Measurements from ENCODE around the gene DCXR. TPM values are rescaled to one million over a fixed set of nuclear protein-coding genes. Genes with fewer than 3 reads are reported as not detected.

DCXR gene
- total and polyA plus RNA-seq, 5 donors from 2014 or later = 96.9 to 150 (median 129) TPM

- DNase-seq = peak; percentile 34 to 63 (median 38)
- Mint-ChIP-seq H3K27ac (no peak overlapping the region), H3K9me3 (no peaks in the 10 kb centered on the region), H3K4me1 (peaks cover 0 to 31% (median 8%) of the 10 kb centered on the region in 4 donors), H3K4me3 (peak overlapping the region in 2 of 4 donors; percentile 51 to 92), H3K27me3 (no peaks in the 10 kb centered on the region), H3K36me3 (no peaks in the 10 kb centered on the region)
- Histone ChIP-seq H3K27ac (ENCODE audit: insufficient read depth, low read length, poor library complexity, severe bottlenecking) (no peak overlapping the region), H3K27me3 (ENCODE audit: control insufficient read depth, insufficient read depth, low read length) (no peaks in the 10 kb centered on the region), H3K9me3 (ENCODE audit: control insufficient read depth in 2 of 2, low read length in 2 of 2) (no peaks in the 10 kb centered on the region), H3K4me3 (ENCODE audit: low read depth, low read length) (no peak overlapping the region), H3K36me3 (ENCODE audit: control insufficient read depth, insufficient read depth, low read length) (no peaks in the 10 kb centered on the region), H3K4me1 (ENCODE audit: control insufficient read depth, insufficient read depth, low read length, poor library complexity, severe bottlenecking) (peaks cover 31% of the 10 kb centered on the region)
- ATAC-seq (ENCODE audit: low read depth in 2 of 2) = no peak
These were observed 17.6 kb downstream of the DCXR start for GRCh38 chr17:82019690-82020571.

GRCh38 chr17:82018989-82019689 lies 18.4 kb downstream of the DCXR start:
- H3K27ac Mint-ChIP-seq = no peak overlapping the region
- no peaks in the 10 kb centered on the region for H3K9me3 ChIP-seq (ENCODE audit: control insufficient read depth in 2 of 2, low read length in 2 of 2)
- ATAC-seq (ENCODE audit: low read depth in 2 of 2) (no peak), DNase-seq (no peak)
- H3K9me3 Mint-ChIP-seq = no peaks in the 10 kb centered on the region
- H3K27ac ChIP-seq (ENCODE audit: insufficient read depth, low read length, poor library complexity, severe bottlenecking) = no peak overlapping the region
- no peaks in the 10 kb centered on the region for H3K27me3 Mint-ChIP-seq
- H3K27me3 ChIP-seq (ENCODE audit: control insufficient read depth, insufficient read depth, low read length) = no peaks in the 10 kb centered on the region
- H3K4me1 ChIP-seq (ENCODE audit: control insufficient read depth, insufficient read depth, low read length, poor library complexity, severe bottlenecking) = peaks cover 25% of the 10 kb centered on the region
- no peaks in the 10 kb centered on the region for H3K36me3 ChIP-seq (ENCODE audit: control insufficient read depth, insufficient read depth, low read length)
- H3K4me1 Mint-ChIP-seq = peaks cover 0 to 29% (median 8%) of the 10 kb centered on the region in 4 donors
- no peak overlapping the region for H3K4me3 ChIP-seq (ENCODE audit: low read depth, low read length)
- peak overlapping the region in 2 of 4 donors; percentile 68 to 85 for H3K4me3 Mint-ChIP-seq
- no peaks in the 10 kb centered on the region for H3K36me3 Mint-ChIP-seq

- DNase-seq (no peak), ATAC-seq (ENCODE audit: low read depth in 2 of 2) (no peak)
- H3K27me3 Mint-ChIP-seq = no peaks in the 10 kb centered on the region
- Histone ChIP-seq H3K27me3 (ENCODE audit: control insufficient read depth, insufficient read depth, low read length) (no peaks in the 10 kb centered on the region), H3K4me1 (ENCODE audit: control insufficient read depth, insufficient read depth, low read length, poor library complexity, severe bottlenecking) (peaks cover 17% of the 10 kb centered on the region), H3K36me3 (ENCODE audit: control insufficient read depth, insufficient read depth, low read length) (no peaks in the 10 kb centered on the region), H3K9me3 (ENCODE audit: control insufficient read depth in 2 of 2, low read length in 2 of 2) (no peaks in the 10 kb centered on the region), H3K27ac (ENCODE audit: insufficient read depth, low read length, poor library complexity, severe bottlenecking) (no peak overlapping the region), H3K4me3 (ENCODE audit: low read depth, low read length) (no peak overlapping the region)
- H3K4me3 Mint-ChIP-seq = peak overlapping the region in 1 of 4 donors; percentile 85
- H3K9me3 Mint-ChIP-seq = no peaks in the 10 kb centered on the region
- H3K27ac Mint-ChIP-seq = no peak overlapping the region
- H3K4me1 Mint-ChIP-seq = peaks cover 0 to 24% (median 8%) of the 10 kb centered on the region in 4 donors
- no peaks in the 10 kb centered on the region for H3K36me3 Mint-ChIP-seq
These were observed 19.1 kb downstream of the DCXR start for GRCh38 chr17:82018152-82018988.

GRCh38 chr17:82017612-82018151 lies 19.8 kb downstream of the DCXR start:
- H3K4me3 Mint-ChIP-seq = no peak overlapping the region
- no peaks in the 10 kb centered on the region for H3K27me3 ChIP-seq (ENCODE audit: control insufficient read depth, insufficient read depth, low read length)
- peaks cover 0 to 20% (median 6%) of the 10 kb centered on the region in 4 donors for H3K4me1 Mint-ChIP-seq
- no peaks in the 10 kb centered on the region for H3K27me3 Mint-ChIP-seq
- H3K9me3 ChIP-seq (ENCODE audit: control insufficient read depth in 2 of 2, low read length in 2 of 2) = no peaks in the 10 kb centered on the region
- H3K36me3 Mint-ChIP-seq = no peaks in the 10 kb centered on the region
- H3K4me3 ChIP-seq (ENCODE audit: low read depth, low read length) = no peak overlapping the region
- no peak for ATAC-seq (ENCODE audit: low read depth in 2 of 2)
- H3K4me1 ChIP-seq (ENCODE audit: control insufficient read depth, insufficient read depth, low read length, poor library complexity, severe bottlenecking) = peaks cover 16% of the 10 kb centered on the region
- H3K9me3 Mint-ChIP-seq = no peaks in the 10 kb centered on the region
- no peak overlapping the region for H3K27ac Mint-ChIP-seq
- H3K36me3 ChIP-seq (ENCODE audit: control insufficient read depth, insufficient read depth, low read length) = no peaks in the 10 kb centered on the region
- no peak overlapping the region for H3K27ac ChIP-seq (ENCODE audit: insufficient read depth, low read length, poor library complexity, severe bottlenecking)
- DNase-seq = no peak

- Histone ChIP-seq H3K36me3 (ENCODE audit: control insufficient read depth, insufficient read depth, low read length) (no peaks in the 10 kb centered on the region), H3K4me1 (ENCODE audit: control insufficient read depth, insufficient read depth, low read length, poor library complexity, severe bottlenecking) (peaks cover 12% of the 10 kb centered on the region), H3K9me3 (ENCODE audit: control insufficient read depth in 2 of 2, low read length in 2 of 2) (no peaks in the 10 kb centered on the region), H3K27me3 (ENCODE audit: control insufficient read depth, insufficient read depth, low read length) (no peaks in the 10 kb centered on the region), H3K4me3 (ENCODE audit: low read depth, low read length) (no peak overlapping the region), H3K27ac (ENCODE audit: insufficient read depth, low read length, poor library complexity, severe bottlenecking) (no peak overlapping the region)
- Mint-ChIP-seq H3K27me3 (no peaks in the 10 kb centered on the region), H3K27ac (no peak overlapping the region), H3K9me3 (no peaks in the 10 kb centered on the region), H3K36me3 (no peaks in the 10 kb centered on the region), H3K4me1 (peaks cover 0 to 17% (median 6%) of the 10 kb centered on the region in 4 donors), H3K4me3 (no peak overlapping the region)
- ATAC-seq (ENCODE audit: low read depth in 2 of 2) (no peak), DNase-seq (no peak)
These were observed 20.5 kb downstream of the DCXR start for GRCh38 chr17:82016875-82017459.

- Histone ChIP-seq H3K27me3 (ENCODE audit: control insufficient read depth, insufficient read depth, low read length) (no peaks in the 10 kb centered on the region), H3K9me3 (ENCODE audit: control insufficient read depth in 2 of 2, low read length in 2 of 2) (no peaks in the 10 kb centered on the region), H3K27ac (ENCODE audit: insufficient read depth, low read length, poor library complexity, severe bottlenecking) (no peak overlapping the region), H3K36me3 (ENCODE audit: control insufficient read depth, insufficient read depth, low read length) (no peaks in the 10 kb centered on the region), H3K4me3 (ENCODE audit: low read depth, low read length) (no peak overlapping the region), H3K4me1 (ENCODE audit: control insufficient read depth, insufficient read depth, low read length, poor library complexity, severe bottlenecking) (peaks cover 5% of the 10 kb centered on the region)
- Mint-ChIP-seq H3K36me3 (no peaks in the 10 kb centered on the region), H3K4me3 (no peak overlapping the region), H3K4me1 (peaks cover 0 to 10% (median 1%) of the 10 kb centered on the region in 4 donors), H3K27ac (no peak overlapping the region), H3K9me3 (no peaks in the 10 kb centered on the region), H3K27me3 (no peaks in the 10 kb centered on the region)
- ATAC-seq (ENCODE audit: low read depth in 2 of 2) (no peak), DNase-seq (no peak)
These were observed 21.2 kb downstream of the DCXR start for GRCh38 chr17:82016061-82016874.

Measured in CD4-positive, CD25-positive, alpha-beta regulatory T cell (primary cell).